Vagina (tissue), 2 donors: ENCODE data around the gene CPNE1. TPM values are rescaled to one million over a fixed set of nuclear protein-coding genes. Genes with fewer than 3 reads are reported as not detected.
A peak's percentile ranks its signal among the peaks of the same experiment; 100 is the strongest.

ENCODE experiments used
- DNase-seq, 2 donors: peaks; one replicate each; pipeline ENCODE4 v3.0.0-alpha.2; 2017; ENCODE audit errors: extremely low spot score in 2 of 2
- H3K27ac ChIP-seq: fragments of 200-600 bp; sonication (generic); one replicate; pipeline ENCODE4 v1.5.1; 2019
- H3K27me3 ChIP-seq: fragments of 200-600 bp; sonication (generic); one replicate; pipeline ENCODE4 v1.5.1; 2019
- H3K36me3 ChIP-seq, 2 donors: fragments of 200-600 bp; sonication (generic); one replicate each; pipeline ENCODE4 v1.5.1; 2017 to 2019
- H3K4me1 ChIP-seq: fragments of 200-600 bp; sonication (generic); one replicate; pipeline ENCODE4 v1.5.1; 2019
- H3K4me3 ChIP-seq, 2 donors: fragments of 200-600 bp; sonication (generic); 1 replicate in 1 of 2; 2 replicates in 1 of 2; pipeline ENCODE4 v1.5.1; 2016 to 2019
- H3K9me3 ChIP-seq: fragments of 200-600 bp; sonication (generic); one replicate; pipeline ENCODE4 v1.5.1; 2019
- POLR2A ChIP-seq, 2 donors: fragments of 450-650 bp; IDR thresholded peaks; one replicate each; pipeline ENCODE4 v1.6.1; 2017; ENCODE audit warnings: antibody characterized with exemption in 2 of 2, mild to moderate bottlenecking in 2 of 2, moderate library complexity in 2 of 2
- POLR2AphosphoS5 ChIP-seq, 2 donors: sonication (generic); formaldehyde crosslinking; IDR thresholded peaks; one replicate each; pipeline ENCODE4 v1.9.0; 2017; ENCODE audit warnings: antibody characterized with exemption in 2 of 2, mild to moderate bottlenecking in 2 of 2, low read depth in 1 of 2; ENCODE audit not compliant: insufficient read depth in 1 of 2
- intact Hi-C: fragments of 100-400 bp; cut with DNase I; formaldehyde crosslinking; loops from one replicate; pipeline ENCODE4 v1.15.1; 2023
- total RNA-seq: library from RNA; depleted of rRNA; stranded (reverse); fragments of >200 nt; gene quantifications from one replicate; pipeline ENCODE4 v1.2.3, GENCODE V29; 2016
- TF ChIP-seq, protein P1 (sequence below), 3 experiments: fragments of 450-650 bp in 2 of 3; fragments of 200-600 bp in 1 of 3; sonication (generic) in 1 of 3; IDR thresholded peaks; one replicate each; pipeline ENCODE4 v1.5.1; 2017 to 2019; ENCODE audit warnings: antibody characterized with exemption in 3 of 3, mild to moderate bottlenecking in 2 of 3, moderate library complexity in 2 of 3

The CPNE1 gene
- total RNA-seq, 1 donor from 2014 or later, result 149 TPM

DNA sequence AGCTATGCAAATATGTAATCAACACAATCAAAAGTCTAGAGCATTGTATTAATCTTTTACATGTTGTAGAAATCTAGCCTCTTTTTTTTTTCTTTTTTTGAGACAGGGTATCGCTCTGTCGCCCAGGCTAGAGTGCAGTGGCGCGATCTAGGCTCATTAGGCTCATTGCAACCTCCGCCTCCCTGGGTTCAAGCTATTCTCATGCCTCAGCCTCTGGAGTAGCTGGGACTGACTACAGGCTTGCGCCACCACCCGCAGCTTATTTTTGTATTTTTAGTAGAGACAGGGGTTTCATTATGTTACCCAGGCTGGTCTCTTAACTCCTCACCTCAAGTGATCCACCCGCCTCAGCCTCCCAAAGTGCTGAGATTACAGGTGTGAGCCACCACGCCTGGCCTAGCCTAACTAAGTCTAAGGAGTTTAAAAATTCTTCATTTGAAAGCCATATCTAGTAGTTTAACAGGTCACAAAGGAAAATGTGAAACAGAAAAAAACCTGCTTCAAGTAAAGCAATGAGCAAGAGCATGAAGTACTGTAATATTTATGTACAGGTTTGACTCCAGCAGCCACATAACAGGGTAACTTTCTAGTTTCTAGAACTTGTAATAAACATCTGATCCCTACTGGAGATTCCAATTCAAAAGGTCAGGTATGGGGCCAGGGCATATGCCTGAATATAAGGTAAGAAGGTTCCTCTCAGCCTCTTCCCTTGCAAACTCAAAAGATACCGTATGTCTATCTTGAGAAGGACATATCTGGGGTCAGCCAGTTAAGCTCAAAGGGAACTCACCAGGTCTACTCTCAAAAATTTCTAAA, 4.4 kb downstream of the CPNE1 start:
- Histone ChIP-seq H3K4me1 (peaks cover 74% of the 10 kb centered on the region), H3K4me3 (no peak overlapping the region)
- DNase-seq, result no peak

GRCh38 chr20:35657271-35657670, 7.4 kb downstream of the CPNE1 start:
- no peak for DNase-seq
- Histone ChIP-seq H3K36me3 (peaks cover 0 to 30% of the 10 kb centered on the region in 2 donors), H3K27ac (no peak overlapping the region), H3K4me3 (no peak overlapping the region), H3K9me3 (no peaks in the 10 kb centered on the region), H3K4me1 (peaks cover 69% of the 10 kb centered on the region), H3K27me3 (no peaks in the 10 kb centered on the region)
- TF ChIP-seq POLR2AphosphoS5 (IDR thresholded peaks at IDR 0.05; ENCODE audit: insufficient read depth in 1 of 2, low read depth in 1 of 2) (no peak), POLR2A (IDR thresholded peaks at IDR 0.05) (no peak)
- TF ChIP-seq, protein P1, sequence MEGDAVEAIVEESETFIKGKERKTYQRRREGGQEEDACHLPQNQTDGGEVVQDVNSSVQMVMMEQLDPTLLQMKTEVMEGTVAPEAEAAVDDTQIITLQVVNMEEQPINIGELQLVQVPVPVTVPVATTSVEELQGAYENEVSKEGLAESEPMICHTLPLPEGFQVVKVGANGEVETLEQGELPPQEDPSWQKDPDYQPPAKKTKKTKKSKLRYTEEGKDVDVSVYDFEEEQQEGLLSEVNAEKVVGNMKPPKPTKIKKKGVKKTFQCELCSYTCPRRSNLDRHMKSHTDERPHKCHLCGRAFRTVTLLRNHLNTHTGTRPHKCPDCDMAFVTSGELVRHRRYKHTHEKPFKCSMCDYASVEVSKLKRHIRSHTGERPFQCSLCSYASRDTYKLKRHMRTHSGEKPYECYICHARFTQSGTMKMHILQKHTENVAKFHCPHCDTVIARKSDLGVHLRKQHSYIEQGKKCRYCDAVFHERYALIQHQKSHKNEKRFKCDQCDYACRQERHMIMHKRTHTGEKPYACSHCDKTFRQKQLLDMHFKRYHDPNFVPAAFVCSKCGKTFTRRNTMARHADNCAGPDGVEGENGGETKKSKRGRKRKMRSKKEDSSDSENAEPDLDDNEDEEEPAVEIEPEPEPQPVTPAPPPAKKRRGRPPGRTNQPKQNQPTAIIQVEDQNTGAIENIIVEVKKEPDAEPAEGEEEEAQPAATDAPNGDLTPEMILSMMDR (IDR thresholded peaks at IDR 0.05), result no peak
- intact Hi-C loops, result no loop called here

More for the DNA sequence above, 4.4 kb downstream of the CPNE1 start:
- intact Hi-C loops, result no loop called here
- H3K9me3 ChIP-seq, result no peaks in the 10 kb centered on the region
- peak overlapping the region; percentile 37 for H3K27ac ChIP-seq
- H3K36me3 ChIP-seq, result no peaks in the 10 kb centered on the region
- no peaks in the 10 kb centered on the region for H3K27me3 ChIP-seq
- TF ChIP-seq POLR2AphosphoS5 (IDR thresholded peaks at IDR 0.05; ENCODE audit: insufficient read depth in 1 of 2, low read depth in 1 of 2) (no peak), POLR2A (IDR thresholded peaks at IDR 0.05) (no peak)
- TF ChIP-seq, protein P1 (IDR thresholded peaks at IDR 0.05), result no peak

DNA sequence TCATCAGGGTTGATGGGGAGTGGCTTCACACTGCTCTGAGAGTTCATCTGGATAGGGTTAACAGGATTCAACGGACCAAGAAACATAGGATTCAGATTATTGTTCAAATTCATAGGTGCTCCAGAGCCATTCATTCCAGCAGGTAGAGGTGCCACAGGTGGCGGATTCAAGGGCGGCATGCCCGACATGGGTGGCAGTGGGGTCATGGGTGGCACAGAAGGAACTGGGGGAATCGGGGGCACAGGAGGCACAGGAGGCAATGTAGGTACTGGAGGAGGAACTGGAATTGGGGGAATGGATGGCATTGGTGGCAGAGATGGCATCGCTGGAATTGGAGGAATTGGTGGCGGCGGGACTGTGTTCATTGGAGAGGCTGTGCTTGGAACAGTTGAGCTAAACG, 10.3 kb downstream of the CPNE1 start:
- DNase-seq, result no peak
- Histone ChIP-seq H3K36me3 (peaks cover 0 to 30% of the 10 kb centered on the region in 2 donors), H3K4me1 (peaks cover 56% of the 10 kb centered on the region), H3K27ac (no peak overlapping the region), H3K4me3 (no peak overlapping the region), H3K27me3 (no peaks in the 10 kb centered on the region), H3K9me3 (no peaks in the 10 kb centered on the region)
- intact Hi-C loops, result no loop called here
- TF ChIP-seq POLR2A (IDR thresholded peaks at IDR 0.05), result no peak
- TF ChIP-seq, protein P1 (IDR thresholded peaks at IDR 0.05), result no peak
- no peak for TF ChIP-seq POLR2AphosphoS5 (IDR thresholded peaks at IDR 0.05; ENCODE audit: insufficient read depth in 1 of 2, low read depth in 1 of 2)

DNA sequence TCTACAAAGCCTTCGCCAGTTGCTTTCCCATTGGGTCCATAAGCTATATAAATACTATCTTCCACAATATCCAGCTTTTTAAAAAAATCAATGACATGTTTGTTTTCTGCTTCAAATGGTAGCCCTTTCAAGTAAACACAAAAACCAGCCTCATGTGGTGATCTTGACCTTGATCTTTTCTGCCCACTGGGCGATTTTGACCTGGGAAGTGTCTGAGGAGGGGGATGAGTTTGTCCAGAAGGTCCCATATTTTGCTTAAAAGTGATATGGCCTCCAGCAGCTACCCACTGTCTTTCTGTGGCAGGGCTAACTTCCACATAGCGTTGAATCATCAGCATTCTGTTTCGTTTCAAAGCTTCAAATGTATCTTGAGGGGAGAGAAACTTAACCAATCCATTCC, 10.8 kb downstream of the CPNE1 start:
- Histone ChIP-seq H3K36me3 (peaks cover 0 to 30% of the 10 kb centered on the region in 2 donors), H3K27ac (no peak overlapping the region), H3K9me3 (no peaks in the 10 kb centered on the region), H3K4me1 (peaks cover 56% of the 10 kb centered on the region), H3K27me3 (no peaks in the 10 kb centered on the region), H3K4me3 (no peak overlapping the region)
- DNase-seq, result no peak
- intact Hi-C loops, result no loop called here
- no peak for TF ChIP-seq POLR2AphosphoS5 (IDR thresholded peaks at IDR 0.05; ENCODE audit: insufficient read depth in 1 of 2, low read depth in 1 of 2)
- TF ChIP-seq, protein P1 (IDR thresholded peaks at IDR 0.05), result no peak
- TF ChIP-seq POLR2A (IDR thresholded peaks at IDR 0.05), result no peak

GRCh38 chr20:35653430-35653734, 11.3 kb downstream of the CPNE1 start:
- intact Hi-C loops, result no loop called here
- Histone ChIP-seq H3K9me3 (no peaks in the 10 kb centered on the region), H3K27me3 (no peaks in the 10 kb centered on the region), H3K27ac (no peak overlapping the region), H3K4me1 (peaks cover 56% of the 10 kb centered on the region), H3K36me3 (peaks cover 0 to 30% of the 10 kb centered on the region in 2 donors), H3K4me3 (no peak overlapping the region)
- TF ChIP-seq, protein P1 (IDR thresholded peaks at IDR 0.05), result no peak
- no peak for DNase-seq
